NK-92 treated with Interleukin-12 subunit alpha and Interleukin-12 subunit beta, amount 100 ng/mL, for 24 hours (cell line): ENCODE data around the gene FOLR1.

Experiments used
- DNase-seq: peaks from one replicate; lab custom pipeline; 2025; lab: John Stamatoyannopoulos, UW

The FOLR1 gene

DNA sequence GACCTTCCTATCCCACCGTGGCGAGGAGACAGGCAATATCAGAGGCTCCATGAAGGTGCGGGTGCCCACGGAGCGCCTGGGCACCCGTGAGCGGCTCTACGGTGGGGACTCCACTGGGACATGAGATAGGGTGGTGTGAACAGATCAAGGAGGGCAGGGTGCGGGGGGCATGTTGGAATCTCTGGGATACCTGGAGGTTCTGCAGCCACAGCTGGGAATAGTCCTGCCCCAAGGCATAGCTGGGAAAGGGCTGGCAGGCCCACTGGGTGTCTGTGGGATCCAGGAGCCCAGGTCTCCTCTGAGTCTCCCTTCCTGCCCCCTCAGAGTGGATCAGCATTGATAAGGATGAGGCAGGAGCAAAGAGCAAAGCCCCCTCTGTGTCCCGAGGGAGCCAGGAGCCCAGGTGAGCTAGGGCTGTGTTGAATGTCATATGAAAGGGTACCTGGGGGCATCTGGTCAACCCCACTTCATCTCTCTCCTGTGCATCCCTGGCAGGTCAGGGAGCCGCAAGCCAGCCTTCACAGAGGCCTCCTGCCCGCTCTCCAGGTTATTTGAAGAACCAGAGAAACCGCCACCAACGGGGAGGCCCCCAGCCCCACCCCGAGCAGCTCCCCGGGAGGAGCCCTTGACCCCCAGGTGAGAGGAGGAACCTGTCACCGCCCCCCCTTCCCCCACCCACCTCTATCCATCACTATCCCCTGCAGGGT lies 43.6 kb downstream of the FOLR1 start:
- DNase-seq, result no peak

- DNase-seq, result no peak
These were observed 44.2 kb downstream of the FOLR1 start for GRCh38 chr11:72236083-72236697.

- DNase-seq, result no peak
These were observed 44.8 kb downstream of the FOLR1 start for GRCh38 chr11:72236774-72237111.

GRCh38 chr11:72237112-72237931 lies 45.4 kb downstream of the FOLR1 start:
- DNase-seq, result no peak

GRCh38 chr11:72238040-72238450 lies 46.1 kb downstream of the FOLR1 start:
- no peak for DNase-seq

DNA sequence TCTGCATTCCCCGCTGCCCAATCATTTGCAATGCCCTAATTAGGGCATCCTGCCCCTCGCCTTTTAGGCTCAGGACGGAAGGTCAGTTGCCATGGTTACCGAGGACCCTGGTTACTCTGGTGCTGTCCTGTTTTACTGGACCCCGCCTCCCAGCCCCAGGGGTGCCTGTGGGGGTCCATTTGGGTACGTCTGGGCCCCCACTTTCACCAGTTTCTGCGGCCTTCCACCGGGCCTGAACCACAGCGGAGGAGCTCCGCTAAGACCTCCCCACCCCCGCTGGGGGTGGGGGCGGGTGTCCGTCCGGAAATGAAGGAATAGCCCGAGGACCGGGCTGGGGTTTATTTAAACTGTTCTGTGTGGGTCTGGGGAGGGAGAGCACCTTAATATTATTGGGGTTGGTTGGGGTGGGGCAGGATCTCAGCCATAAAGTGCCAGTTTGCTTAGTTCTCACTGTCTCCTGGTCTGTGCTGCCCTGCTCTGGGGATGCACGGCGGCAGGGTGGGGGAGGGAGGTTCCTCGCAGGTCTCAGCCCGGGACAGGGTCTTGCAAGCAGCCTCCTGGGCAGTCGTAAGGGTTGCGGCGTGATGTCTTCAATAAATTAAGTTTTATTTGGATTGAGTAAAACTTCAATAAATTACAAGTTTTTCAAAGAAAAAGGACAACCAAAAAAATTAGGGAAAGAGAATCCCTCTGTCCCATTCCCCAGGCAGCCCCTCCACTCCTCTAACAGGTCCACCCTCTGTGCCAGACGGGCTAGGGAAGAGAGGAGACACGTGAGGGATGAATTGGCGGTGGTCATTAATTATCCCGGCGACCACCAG lies 46.8 kb downstream of the FOLR1 start:
- DNase-seq, result no peak

- no peak for DNase-seq
These were observed 47.4 kb downstream of the FOLR1 start for GRCh38 chr11:72239313-72239848.

GRCh38 chr11:72239849-72240460 lies 48.0 kb downstream of the FOLR1 start:
- DNase-seq, result no peak

DNA sequence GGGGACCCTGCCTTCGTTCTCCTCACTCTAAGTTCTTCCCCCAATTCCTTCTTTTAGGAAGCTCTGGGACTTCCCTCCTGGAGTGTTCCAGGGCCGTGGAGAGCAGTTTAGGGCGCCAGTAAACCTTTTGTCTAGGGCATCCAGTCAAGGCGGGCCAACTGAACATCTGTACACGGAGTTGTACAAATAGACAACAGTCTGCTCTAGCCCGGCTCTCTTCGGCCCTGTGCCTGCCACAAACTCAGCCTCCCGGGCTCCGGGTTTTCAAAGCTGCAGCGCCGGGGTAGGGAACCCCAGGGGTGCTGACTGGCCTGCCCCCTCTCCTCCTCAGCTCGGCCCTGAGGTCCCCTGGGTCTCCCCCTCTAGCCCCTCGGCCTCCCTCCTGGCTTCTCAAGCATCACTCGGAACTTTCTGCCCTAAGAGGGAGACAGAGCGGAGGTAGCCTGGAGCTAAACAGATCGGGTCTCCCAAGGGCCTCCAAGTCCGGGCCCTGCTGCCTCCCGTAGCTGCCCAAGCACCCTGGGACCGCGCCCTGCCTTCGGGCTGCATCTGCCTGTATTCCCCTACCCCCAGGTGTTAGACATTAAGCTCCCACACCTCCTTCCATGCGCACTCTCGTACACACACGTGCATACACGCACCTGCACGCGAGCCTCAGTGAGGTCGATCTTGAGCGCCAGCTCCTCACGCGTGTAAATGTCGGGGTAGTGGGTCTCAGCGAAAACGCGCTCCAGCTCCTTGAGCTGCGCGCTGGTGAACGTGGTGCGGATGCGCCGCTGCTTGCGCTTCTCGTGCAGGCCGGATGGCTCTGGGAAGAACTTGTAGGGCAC lies 48.7 kb downstream of the FOLR1 start:
- no peak for DNase-seq

GRCh38 chr11:72241291-72241781 lies 49.4 kb downstream of the FOLR1 start:
- no peak for DNase-seq

GRCh38 chr11:72242141-72242540 lies 50.2 kb downstream of the FOLR1 start:
- DNase-seq, result no peak

- no peak for DNase-seq
These were observed 51.5 kb downstream of the FOLR1 start for GRCh38 chr11:72243173-72244059.

DNA sequence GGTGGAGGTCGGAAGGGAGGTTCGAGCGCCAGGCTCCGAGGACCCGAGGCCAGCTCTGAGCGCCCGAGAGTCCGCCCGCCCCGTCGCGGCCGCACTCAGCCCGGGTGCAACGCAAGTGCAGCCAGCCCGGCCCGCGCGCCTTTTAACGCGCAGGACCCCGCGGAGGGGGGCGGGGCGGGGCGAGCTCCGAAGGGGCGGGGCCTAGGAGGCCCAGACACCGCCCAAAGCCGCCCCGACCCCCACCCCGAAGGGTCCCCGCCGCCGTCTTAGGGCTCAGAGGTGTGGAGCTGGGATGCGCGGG lies 52.1 kb downstream of the FOLR1 start, which contains the start of gene PHOX2A:
Gene PHOX2A (minus strand): TSS at position 117 of the 301 bp plus-strand sequence. CDS start 172 bp downstream, outside the sequence.
- DNase-seq, result no peak

DNA sequence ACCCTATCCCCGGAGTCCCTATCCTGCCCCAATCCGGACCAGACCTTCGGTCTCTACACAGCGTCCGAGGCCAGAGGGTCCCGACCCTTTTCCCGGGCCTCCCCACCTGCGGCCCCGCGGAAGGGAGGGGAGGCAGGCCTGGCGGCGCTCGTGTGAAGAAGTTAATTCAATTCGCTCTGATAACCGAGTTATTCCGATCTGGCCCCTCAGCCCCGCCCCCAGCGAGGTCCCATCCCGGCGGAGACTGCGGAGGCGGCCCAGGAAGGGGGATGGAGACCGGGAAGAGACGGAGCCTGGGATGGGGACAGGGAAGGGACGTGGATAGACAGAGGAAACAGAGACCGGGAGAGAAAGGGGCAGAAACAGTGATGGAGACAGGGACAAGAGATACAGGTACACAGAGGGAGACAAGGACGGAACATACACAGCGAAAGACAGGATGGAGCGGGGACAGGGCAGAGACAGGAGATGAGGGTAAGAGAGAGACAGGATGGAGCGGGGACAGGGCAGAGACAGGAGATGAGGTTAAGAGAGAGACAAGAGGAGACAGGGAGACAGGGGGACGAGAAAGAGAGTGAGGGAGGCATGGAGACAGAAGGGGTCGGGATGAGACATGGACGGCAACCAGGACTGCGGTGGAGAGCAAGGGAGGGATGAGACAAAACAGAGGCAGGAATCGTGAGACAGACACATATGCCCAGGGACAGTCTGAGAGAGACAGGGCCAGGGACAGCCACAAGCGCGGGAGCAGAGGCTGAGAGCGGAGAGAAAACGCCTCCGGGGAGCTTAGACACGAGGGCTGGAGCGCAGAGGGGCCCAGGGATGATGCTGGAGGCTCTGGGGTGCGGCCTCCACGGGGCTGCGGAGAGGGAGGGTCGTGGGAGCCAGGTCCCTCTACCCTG lies 52.7 kb downstream of the FOLR1 start:
- DNase-seq, result no peak

DNA sequence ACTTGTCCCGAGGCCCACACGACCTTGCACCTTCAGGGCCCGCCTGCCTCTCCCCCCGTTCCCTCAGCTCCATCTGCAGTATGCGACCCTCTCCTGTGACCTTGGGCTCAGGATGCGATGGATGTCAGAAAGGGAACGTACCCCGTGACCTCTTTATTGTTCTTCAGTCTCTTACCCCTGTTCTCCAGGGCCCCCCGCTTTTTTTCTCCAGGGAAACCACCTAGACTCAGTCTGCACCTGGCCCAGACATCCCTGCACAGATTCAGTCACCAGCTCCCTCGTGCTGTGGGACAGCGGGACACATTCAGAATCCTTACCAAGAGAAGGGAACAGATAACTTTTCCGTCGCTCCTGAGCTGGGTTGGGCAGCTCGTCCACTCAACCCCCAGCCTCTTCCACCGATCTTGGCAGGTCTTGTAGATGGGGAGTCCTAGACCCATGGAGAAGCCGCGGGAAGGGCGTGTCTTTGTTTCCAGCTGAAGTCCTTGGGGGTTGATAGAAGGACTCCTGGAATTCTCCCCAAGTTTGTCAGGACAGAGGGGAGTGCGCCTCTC lies 53.4 kb downstream of the FOLR1 start:
- no peak for DNase-seq
